HCT116 (cell line): ENCODE data around the gene SERTAD2. TPM values are rescaled to one million over a fixed set of nuclear protein-coding genes. Genes with fewer than 3 reads are reported as not detected.

Experiments
- ATAC-seq: fragments of 200-7000 bp; cut with Tn5 transposase; 2 replicates; pipeline ENCODE4 v1.9.1; 2020; ENCODE audit warnings: mild to moderate bottlenecking, moderate library complexity
- BruUV-seq: library from RNA; stranded (reverse); fragments of 400-500 nt; replicated peaks from 2 replicates; lab custom pipeline; 2021; lab: Mats Ljungman, UMichigan
- CTCF ChIA-PET: fragments of 300-600 bp; sonication (Branson Sonifier 250); formaldehyde crosslinking; loops from one replicate; lab custom pipeline; 2021; ENCODE audit warnings: antibody characterized with exemption; lab: Charles Lee
- POLR2A ChIA-PET: fragments of 300-600, 350-600 bp; sonication (Branson Sonifier 250); formaldehyde crosslinking; loops from one replicate; lab custom pipeline; 2021; ENCODE audit warnings: antibody characterized with exemption; lab: Charles Lee
- RAD21 ChIA-PET, 2 experiments: fragments of 300-600 bp; sonication (Branson Sonifier 250); formaldehyde crosslinking; loops; one replicate each; lab custom pipeline; 2023; ENCODE audit warnings: low total read pairs in 2 of 2; ENCODE audit not compliant: uncharacterized antibody in 2 of 2, unreplicated experiment in 2 of 2, low non-redundant PET in 1 of 2; lab: Charles Lee
- DNase-seq: peaks from one replicate; pipeline ENCODE4 v3.0.0-alpha.2; 2010; ENCODE audit warnings: low read depth, low spot score
- H2AFZ ChIP-seq: fragments of 200-600 bp; shearing (Covaris generic), sonication (generic); 2 replicates; pipeline ENCODE4 v1.6.1; 2017; ENCODE audit warnings: low read depth, mixed run types, mixed read lengths, antibody characterized with exemption, low read length; ENCODE audit not compliant: poor library complexity, severe bottlenecking
- H3K27ac ChIP-seq: 2 replicates; pipeline ENCODE4 v1.5.1; 2012; ENCODE audit warnings: low read depth, low read length
- H3K27me3 ChIP-seq: fragments of 200-600 bp; sonication (generic); 2 replicates; pipeline ENCODE4 v1.6.1; 2016; ENCODE audit warnings: mixed run types, low read length, mixed read lengths; ENCODE audit not compliant: insufficient read depth
- H3K36me3 ChIP-seq, 2 experiments: fragments of 200-500 bp in 1 of 2; fragments of 200-600 bp in 1 of 2; sonication (Bioruptor generic) in 1 of 2; sonication (generic) in 1 of 2; 2 replicates each; pipeline versions ENCODE4 v1.5.1 to v1.6.1; 2014 to 2016; ENCODE audit warnings: low read length in 2 of 2, inconsistent platforms in 1 of 2, mixed read lengths in 1 of 2, mixed run types in 1 of 2; ENCODE audit not compliant: insufficient read depth in 2 of 2, control insufficient read depth in 1 of 2
- H3K4me1 ChIP-seq, 2 experiments: fragments of 200-600 bp in 1 of 2; sonication (generic) in 1 of 2; 2 replicates each; pipeline versions ENCODE4 v1.5.1 to v1.6.1; 2012 to 2017; ENCODE audit warnings: low read length in 2 of 2, inconsistent platforms in 1 of 2, mild to moderate bottlenecking in 1 of 2, mixed read lengths in 1 of 2, mixed run types in 1 of 2, moderate library complexity in 1 of 2; ENCODE audit not compliant: insufficient read depth in 2 of 2, control insufficient read depth in 1 of 2
- H3K4me2 ChIP-seq: fragments of 200-600 bp; sonication (generic); 2 replicates; pipeline ENCODE4 v1.6.1; 2017; ENCODE audit warnings: mixed run types, low read length, mixed read lengths
- H3K4me3 ChIP-seq, 2 experiments: fragments of 200-600 bp in 1 of 2; sonication (generic) in 1 of 2; replicated peaks in 1 of 2; 2 replicates each; pipeline ENCODE4 v1.5.1; 2011 to 2016; ENCODE audit warnings: low read length in 2 of 2, control low read depth in 1 of 2, low read depth in 1 of 2, mild to moderate bottlenecking in 1 of 2, mixed read lengths in 1 of 2, mixed run types in 1 of 2
- H3K79me2 ChIP-seq: fragments of 200-600 bp; sonication (generic); 2 replicates; pipeline ENCODE4 v1.6.1; 2017; ENCODE audit warnings: mild to moderate bottlenecking, mixed run types, low read length, moderate library complexity, mixed read lengths; ENCODE audit not compliant: insufficient read depth
- H3K9ac ChIP-seq: fragments of 200-600 bp; sonication (generic); 2 replicates; pipeline ENCODE4 v1.6.1; 2016; ENCODE audit warnings: low read length, mixed read lengths
- H3K9me2 ChIP-seq: fragments of 200-600 bp; sonication (generic), shearing (Covaris generic); 2 replicates; pipeline ENCODE4 v1.6.1; 2017; ENCODE audit warnings: mixed run types, mild to moderate bottlenecking, moderate library complexity; ENCODE audit not compliant: insufficient read depth
- H3K9me3 ChIP-seq, 2 experiments: fragments of 200-500 bp in 1 of 2; fragments of 200-600 bp in 1 of 2; sonication (Bioruptor generic) in 1 of 2; sonication (generic) in 1 of 2; 2 replicates each; pipeline ENCODE4 v1.6.1; 2014 to 2017; ENCODE audit warnings: low read length in 2 of 2, mixed read lengths in 2 of 2, inconsistent platforms in 1 of 2, low read depth in 1 of 2, mild to moderate bottlenecking in 1 of 2, mixed run types in 1 of 2, moderate library complexity in 1 of 2; ENCODE audit not compliant: control insufficient read depth in 1 of 2, insufficient read depth in 1 of 2
- H4K20me1 ChIP-seq: fragments of 200-600 bp; sonication (generic), shearing (Covaris generic); 2 replicates; pipeline ENCODE4 v1.6.1; 2017; ENCODE audit warnings: mixed run types, mild to moderate bottlenecking, moderate library complexity; ENCODE audit not compliant: insufficient read depth
- CBX3 ChIP-seq: IDR thresholded peaks from 2 replicates; pipeline ENCODE4 v1.6.1; 2012; ENCODE audit warnings: low read depth
- CEBPB ChIP-seq: IDR thresholded peaks from 2 replicates; pipeline ENCODE4 v1.6.1; 2012; ENCODE audit warnings: low read depth
- EGR1 ChIP-seq: IDR thresholded peaks from 2 replicates; pipeline ENCODE4 v1.6.1; 2012; ENCODE audit warnings: low read depth
- ELF1 ChIP-seq: IDR thresholded peaks from 2 replicates; pipeline ENCODE4 v1.6.1; 2012; ENCODE audit warnings: low read depth, borderline replicate concordance
- EZH2 ChIP-seq: fragments of 200-600 bp; sonication (generic); IDR thresholded peaks from 2 replicates; pipeline ENCODE4 v1.6.1; 2017; ENCODE audit warnings: antibody characterized with exemption, mixed run types
- FOSL1 ChIP-seq: IDR thresholded peaks from 2 replicates; pipeline ENCODE4 v1.6.1; 2012; ENCODE audit warnings: low read depth
- JUND ChIP-seq: IDR thresholded peaks from 2 replicates; pipeline ENCODE4 v1.6.1; 2012
- POLR2AphosphoS5 ChIP-seq: IDR thresholded peaks from 2 replicates; pipeline ENCODE4 v1.6.1; 2011; ENCODE audit warnings: mild to moderate bottlenecking, low read depth, low read length, moderate library complexity
- RAD21 ChIP-seq: IDR thresholded peaks from 2 replicates; pipeline ENCODE4 v1.6.1; 2012; ENCODE audit warnings: low read depth, mild to moderate bottlenecking
- REST ChIP-seq: IDR thresholded peaks from 2 replicates; pipeline ENCODE4 v1.6.1; 2012; ENCODE audit warnings: low read depth
- SIN3A ChIP-seq: IDR thresholded peaks from 2 replicates; pipeline ENCODE4 v1.6.1; 2012; ENCODE audit warnings: low read depth
- SP1 ChIP-seq: IDR thresholded peaks from 2 replicates; pipeline ENCODE4 v1.6.1; 2012; ENCODE audit warnings: low read depth
- SRF ChIP-seq: IDR thresholded peaks from 2 replicates; pipeline ENCODE4 v1.6.1; 2012; ENCODE audit warnings: low read depth
- TCF7L2 ChIP-seq: IDR thresholded peaks from 2 replicates; pipeline ENCODE4 v1.7.0; 2011; ENCODE audit warnings: borderline replicate concordance, inconsistent platforms; ENCODE audit not compliant: insufficient read depth, insufficient read length; ENCODE audit errors: extremely low read depth
- YY1 ChIP-seq: IDR thresholded peaks from 2 replicates; pipeline ENCODE4 v1.6.1; 2011; ENCODE audit warnings: low read length, low read depth, moderate library complexity, mild to moderate bottlenecking; ENCODE audit not compliant: insufficient replicate concordance; ENCODE audit errors: extremely low read depth
- ZNF274 ChIP-seq: fragments of 200-500 bp; sonication (Bioruptor generic); IDR thresholded peaks from 2 replicates; pipeline ENCODE4 v1.6.1; 2014; ENCODE audit warnings: mild to moderate bottlenecking, low read depth, low read length, inconsistent platforms
- intact Hi-C: fragments of 100-400 bp; cut with micrococcal nuclease; formaldehyde crosslinking; loops from 2 replicates; pipeline ENCODE4 v1.10.0; 2022
- total RNA-seq: library from RNA; stranded (reverse); gene quantifications from one replicate; pipeline ENCODE4 v1.2.1, GENCODE V29; 2021; ENCODE audit not compliant: unreplicated experiment
- TF ChIP-seq, protein P1 (sequence below): IDR thresholded peaks from 2 replicates; pipeline ENCODE4 v1.6.1; 2012
- TF ChIP-seq, protein P2 (sequence below): IDR thresholded peaks from 2 replicates; pipeline ENCODE4 v1.6.1; 2012
- TF ChIP-seq, protein P3 (sequence below), 3 experiments: fragments of 200-600 bp in 1 of 3; sonication (generic) in 1 of 3; IDR thresholded peaks in 2 of 3; conservative IDR thresholded peaks in 1 of 3; 2 replicates each; pipeline ENCODE4 v1.5.1; 2012 to 2017; ENCODE audit warnings: low read depth in 2 of 3, low read length in 2 of 3, antibody characterized with exemption in 1 of 3, borderline replicate concordance in 1 of 3, control low read depth in 1 of 3, mild to moderate bottlenecking in 1 of 3, mixed read lengths in 1 of 3, mixed run types in 1 of 3, moderate library complexity in 1 of 3; ENCODE audit not compliant: insufficient read depth in 1 of 3
- TF ChIP-seq, protein P4 (sequence below): IDR thresholded peaks from 2 replicates; pipeline ENCODE4 v1.6.1; 2011; ENCODE audit warnings: mild to moderate bottlenecking, low read length, moderate library complexity; ENCODE audit not compliant: insufficient replicate concordance; ENCODE audit errors: extremely low read depth

The SERTAD2 gene
- total RNA-seq, 1 experiment from 2014 or later, result 80.1 TPM

DNA sequence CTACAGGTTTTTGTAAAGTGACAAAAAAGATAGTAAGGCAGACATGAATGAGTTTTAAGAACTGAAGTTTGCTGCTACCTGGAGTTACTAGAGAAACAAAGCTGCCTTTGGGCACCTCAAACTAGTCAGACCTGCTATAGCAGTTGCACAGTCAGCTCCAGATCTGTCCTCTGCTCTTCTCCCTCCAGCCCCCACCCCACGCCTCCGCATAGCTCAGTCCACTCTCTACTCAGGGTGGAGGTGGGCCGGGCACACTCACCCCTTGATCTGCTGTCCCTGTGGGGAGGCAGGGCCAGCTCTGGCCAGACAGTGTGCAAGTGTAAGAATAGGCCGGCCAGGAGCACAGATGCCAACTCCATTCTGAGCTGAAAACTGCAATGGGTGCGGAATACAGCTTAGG, 4.1 kb downstream of the SERTAD2 start:
- intact Hi-C loops, result loop anchor here (5.0 kb wide), 2 partner anchors 118 to 317 kb away; no protein-coding TSS in a partner anchor
- Histone ChIP-seq H3K79me2 (peaks cover 94% of the 10 kb centered on the region), H3K4me2 (peak overlapping the region; percentile 86), H3K36me3 (no peaks in the 10 kb centered on the region), H3K9me3 (no peaks in the 10 kb centered on the region), H3K9ac (peak overlapping the region; percentile 55), H3K27me3 (no peaks in the 10 kb centered on the region), H3K27ac (peak overlapping the region; percentile 42), H3K9me2 (no peaks in the 10 kb centered on the region), H4K20me1 (peaks cover 36% of the 10 kb centered on the region), H3K4me1 (peaks cover 66 to 83% of the 10 kb centered on the region in 2 experiments), H3K4me3 (peak overlapping the region in 1 of 2 experiments; percentile 41; a peak in 2 of 4 replicates), H2AFZ (no peak overlapping the region)
- CTCF ChIA-PET, result interaction anchor here (1.0 to 1.5 kb wide), 2 partner anchors 143 to 239 kb away, joined by 4 read pairs; no protein-coding TSS in a partner anchor
- RAD21 ChIA-PET, result interaction anchor here (0.6 to 0.7 kb wide), 2 partner anchors 101 to 188 kb away, joined by 3 read pairs; no protein-coding TSS in a partner anchor
- peak; percentile 7; the same call in 1 of the 2 replicates for ATAC-seq
- DNase-seq, result no peak
- no peak for TF ChIP-seq REST
- no peak for TF ChIP-seq RAD21
- TF ChIP-seq SP1, result peak; percentile 35; the same call in 1 of the 2 replicates
- TF ChIP-seq CBX3, result no peak
- no peak for TF ChIP-seq CEBPB
- TF ChIP-seq, protein P1, sequence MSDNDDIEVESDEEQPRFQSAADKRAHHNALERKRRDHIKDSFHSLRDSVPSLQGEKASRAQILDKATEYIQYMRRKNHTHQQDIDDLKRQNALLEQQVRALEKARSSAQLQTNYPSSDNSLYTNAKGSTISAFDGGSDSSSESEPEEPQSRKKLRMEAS, result no peak
- TF ChIP-seq, protein P2, sequence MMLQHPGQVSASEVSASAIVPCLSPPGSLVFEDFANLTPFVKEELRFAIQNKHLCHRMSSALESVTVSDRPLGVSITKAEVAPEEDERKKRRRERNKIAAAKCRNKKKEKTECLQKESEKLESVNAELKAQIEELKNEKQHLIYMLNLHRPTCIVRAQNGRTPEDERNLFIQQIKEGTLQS, result no peak
- TF ChIP-seq ZNF274, result no peak
- no peak for TF ChIP-seq JUND
- TF ChIP-seq, protein P3, sequence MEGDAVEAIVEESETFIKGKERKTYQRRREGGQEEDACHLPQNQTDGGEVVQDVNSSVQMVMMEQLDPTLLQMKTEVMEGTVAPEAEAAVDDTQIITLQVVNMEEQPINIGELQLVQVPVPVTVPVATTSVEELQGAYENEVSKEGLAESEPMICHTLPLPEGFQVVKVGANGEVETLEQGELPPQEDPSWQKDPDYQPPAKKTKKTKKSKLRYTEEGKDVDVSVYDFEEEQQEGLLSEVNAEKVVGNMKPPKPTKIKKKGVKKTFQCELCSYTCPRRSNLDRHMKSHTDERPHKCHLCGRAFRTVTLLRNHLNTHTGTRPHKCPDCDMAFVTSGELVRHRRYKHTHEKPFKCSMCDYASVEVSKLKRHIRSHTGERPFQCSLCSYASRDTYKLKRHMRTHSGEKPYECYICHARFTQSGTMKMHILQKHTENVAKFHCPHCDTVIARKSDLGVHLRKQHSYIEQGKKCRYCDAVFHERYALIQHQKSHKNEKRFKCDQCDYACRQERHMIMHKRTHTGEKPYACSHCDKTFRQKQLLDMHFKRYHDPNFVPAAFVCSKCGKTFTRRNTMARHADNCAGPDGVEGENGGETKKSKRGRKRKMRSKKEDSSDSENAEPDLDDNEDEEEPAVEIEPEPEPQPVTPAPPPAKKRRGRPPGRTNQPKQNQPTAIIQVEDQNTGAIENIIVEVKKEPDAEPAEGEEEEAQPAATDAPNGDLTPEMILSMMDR (IDR thresholded peaks at IDR 0.05 in 2 of 3, conservative IDR thresholded peaks at IDR 0.05 in 1 of 3; ENCODE audit: borderline replicate concordance in 1 of 3, insufficient read depth in 1 of 3, low read depth in 2 of 3, low read length in 2 of 3), result no peak
- TF ChIP-seq YY1, result no peak
- TF ChIP-seq EZH2, result no peak
- TF ChIP-seq EGR1, result peak; percentile 94
- TF ChIP-seq POLR2AphosphoS5, result no peak
- TF ChIP-seq TCF7L2, result no peak
- TF ChIP-seq, protein P4, sequence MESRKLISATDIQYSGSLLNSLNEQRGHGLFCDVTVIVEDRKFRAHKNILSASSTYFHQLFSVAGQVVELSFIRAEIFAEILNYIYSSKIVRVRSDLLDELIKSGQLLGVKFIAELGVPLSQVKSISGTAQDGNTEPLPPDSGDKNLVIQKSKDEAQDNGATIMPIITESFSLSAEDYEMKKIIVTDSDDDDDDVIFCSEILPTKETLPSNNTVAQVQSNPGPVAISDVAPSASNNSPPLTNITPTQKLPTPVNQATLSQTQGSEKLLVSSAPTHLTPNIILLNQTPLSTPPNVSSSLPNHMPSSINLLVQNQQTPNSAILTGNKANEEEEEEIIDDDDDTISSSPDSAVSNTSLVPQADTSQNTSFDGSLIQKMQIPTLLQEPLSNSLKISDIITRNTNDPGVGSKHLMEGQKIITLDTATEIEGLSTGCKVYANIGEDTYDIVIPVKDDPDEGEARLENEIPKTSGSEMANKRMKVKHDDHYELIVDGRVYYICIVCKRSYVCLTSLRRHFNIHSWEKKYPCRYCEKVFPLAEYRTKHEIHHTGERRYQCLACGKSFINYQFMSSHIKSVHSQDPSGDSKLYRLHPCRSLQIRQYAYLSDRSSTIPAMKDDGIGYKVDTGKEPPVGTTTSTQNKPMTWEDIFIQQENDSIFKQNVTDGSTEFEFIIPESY, result no peak
- 0 out of 2 replicates have a peak, but pooled peaks have one; percentile 1 for TF ChIP-seq SRF
- TF ChIP-seq FOSL1, result no peak
- 0 out of 2 replicates have a peak, but pooled peaks have one; percentile 13 for TF ChIP-seq SIN3A
- TF ChIP-seq ELF1, result no peak
- BruUV-seq, result no TSS peak
- POLR2A ChIA-PET, result interaction anchor here (1.4 to 2.9 kb wide), 3 partner anchors 9 to 189 kb away, joined by 3 to 17 read pairs (median 4); no protein-coding TSS in a partner anchor
